ENCODE data around the gene CHRND. TPM values are rescaled to one million over a fixed set of nuclear protein-coding genes. Genes with fewer than 3 reads are reported as not detected.

The CHRND gene
- total RNA-seq, 4 donors from 2014 or later: not detected

GRCh38 chr2:232545511-232546375 is 19.8 kb downstream of the CHRND start:
- Histone ChIP-seq H3K4me3 (no peak overlapping the region), H3K36me3 (peaks cover 0 to 41% (median 0%) of the 10 kb centered on the region in 3 donors), H3K27ac (no peak overlapping the region), H3K4me1 (peaks cover 0 to 15% (median 0%) of the 10 kb centered on the region in 4 donors), H3K9me3 (peaks cover 0 to 11% (median 0%) of the 10 kb centered on the region in 4 donors), H3K27me3 (no peaks in the 10 kb centered on the region)
- TF ChIP-seq EP300 (IDR thresholded peaks at IDR 0.05) (no peak), CTCF (IDR thresholded peaks at IDR 0.05) (no peak), POLR2A (IDR thresholded peaks at IDR 0.05) (no peak)
- 88 to 94% methylated on average over 17 of the region's 17 CpGs for WGBS, 2 donors
- no peak for DNase-seq (ENCODE audit: low spot score in 2 of 2)

GRCh38 chr2:232547991-232548390 is 22.0 kb downstream of the CHRND start:
- no peak overlapping the region for H3K27ac ChIP-seq
- peaks cover 0 to 47% (median 0%) of the 10 kb centered on the region in 3 donors for H3K36me3 ChIP-seq
- TF ChIP-seq EP300 (IDR thresholded peaks at IDR 0.05) (no peak), POLR2A (IDR thresholded peaks at IDR 0.05) (no peak), CTCF (IDR thresholded peaks at IDR 0.05) (no peak)
- no peak overlapping the region for H3K4me3 ChIP-seq
- H3K4me1 ChIP-seq: peaks cover 0 to 33% (median 7%) of the 10 kb centered on the region in 4 donors
- DNase-seq (ENCODE audit: low spot score in 2 of 2): no peak
- peaks cover 0 to 11% (median 0%) of the 10 kb centered on the region in 4 donors for H3K9me3 ChIP-seq
- H3K27me3 ChIP-seq: no peaks in the 10 kb centered on the region
- WGBS, 2 donors: 96 to 97% methylated on average over 6 of the region's 6 CpGs

- Histone ChIP-seq H3K9me3 (peaks cover 0 to 11% (median 0%) of the 10 kb centered on the region in 4 donors), H3K4me3 (peak overlapping the region; percentile 79 to 98 (median 86)), H3K27me3 (no peaks in the 10 kb centered on the region), H3K4me1 (peaks cover 0 to 51% (median 7%) of the 10 kb centered on the region in 4 donors), H3K27ac (peak overlapping the region; percentile 91 to 99 (median 96)), H3K36me3 (peaks cover 0 to 39% (median 0%) of the 10 kb centered on the region in 3 donors)
- no peak for TF ChIP-seq CTCF (IDR thresholded peaks at IDR 0.05)
- no peak for TF ChIP-seq EP300 (IDR thresholded peaks at IDR 0.05)
- no peak for TF ChIP-seq POLR2A (IDR thresholded peaks at IDR 0.05)
- DNase-seq (ENCODE audit: low spot score in 2 of 2): no peak
- 37 to 38% methylated on average over 21 of the region's 21 CpGs for WGBS, 2 donors
Observed at GRCh38 chr2:232549655-232550353, 23.8 kb downstream of the CHRND start.

- peaks cover 0 to 6% (median 0%) of the 10 kb centered on the region in 4 donors for H3K9me3 ChIP-seq
- H3K4me3 ChIP-seq: peak within 1 kb of the TSS; percentile 79 to 98 (median 86)
- peak; percentile 66 to 94 for TF ChIP-seq EP300 (IDR thresholded peaks at IDR 0.05)
- peak; percentile 17 to 78 (median 28) for TF ChIP-seq CTCF (IDR thresholded peaks at IDR 0.05)
- TF ChIP-seq POLR2A (IDR thresholded peaks at IDR 0.05): peak; percentile 65 to 80
- no peaks in the 10 kb centered on the region for H3K27me3 ChIP-seq
- DNase-seq (ENCODE audit: low spot score in 2 of 2): peak; percentile 78 to 83
- WGBS, 2 donors: 0 to 1% methylated on average over 21 to 73 of the region's 81 CpGs
- H3K4me1 ChIP-seq: peaks cover 0 to 53% (median 7%) of the 10 kb centered on the region in 4 donors
- peaks cover 0 to 31% (median 0%) of the 10 kb centered on the region in 3 donors for H3K36me3 ChIP-seq
- H3K27ac ChIP-seq: peak within 1 kb of the TSS; percentile 91 to 99 (median 96)
Observed at GRCh38 chr2:232550354-232551249, 24.6 kb downstream of the CHRND start, which contains the start of the genes EIF4E2 and TIGD1. EIF4E2 (plus strand) TSS chr2:232550689; CDS start chr2:232550725, 36 bp downstream. TIGD1 (minus strand) TSS chr2:232550557; CDS start chr2:232549882, 675 bp downstream.
